HepG2 (cell line): ENCODE results near the gene MEG3.

Experiments
- CTCF ChIP-seq: sonication (generic); formaldehyde crosslinking; IDR thresholded peaks from 2 replicates; pipeline ENCODE4 v1.5.0; 2020; ENCODE audit warnings: mild to moderate bottlenecking, missing genetic modification reagents, moderate library complexity
- KLF16 ChIP-seq, 2 experiments: sonication (generic) in 1 of 2; formaldehyde crosslinking in 1 of 2; IDR thresholded peaks; 2 replicates each; pipeline versions ENCODE4 v1.6.1 to v1.8.0; 2016 to 2023; ENCODE audit warnings: missing genetic modification reagents in 2 of 2, missing compliant biosample characterization in 1 of 2
- MYC ChIP-seq: sonication (generic); formaldehyde crosslinking; IDR thresholded peaks from 2 replicates; pipeline ENCODE4 v1.9.0; 2021; ENCODE audit warnings: missing genetic modification reagents, borderline replicate concordance
- PRDM15 ChIP-seq: sonication (generic); formaldehyde crosslinking; IDR thresholded peaks from 2 replicates; pipeline ENCODE4 v1.4.0; 2020; ENCODE audit warnings: missing genetic modification reagents
- RELA ChIP-seq: sonication (generic); formaldehyde crosslinking; IDR thresholded peaks from 2 replicates; pipeline ENCODE4 v1.4.0; 2020; ENCODE audit warnings: missing genetic modification reagents
- REST ChIP-seq, 2 experiments: IDR thresholded peaks; 2 replicates each; pipeline ENCODE4 v1.6.1; 2011 to 2012; ENCODE audit warnings: low read length in 2 of 2, borderline replicate concordance in 1 of 2, low read depth in 1 of 2, mild to moderate bottlenecking in 1 of 2, moderate library complexity in 1 of 2
- SMAD1 ChIP-seq: sonication (generic); formaldehyde crosslinking; IDR thresholded peaks from 2 replicates; pipeline ENCODE4 v1.4.0; 2020; ENCODE audit warnings: missing genetic modification reagents, low read depth, mild to moderate bottlenecking, borderline replicate concordance
- SNAPC5 ChIP-seq: sonication (generic); formaldehyde crosslinking; IDR thresholded peaks from 2 replicates; pipeline ENCODE4 v1.8.1; 2023; ENCODE audit warnings: mild to moderate bottlenecking, missing genetic modification reagents, borderline replicate concordance
- SP4 ChIP-seq: sonication (generic); formaldehyde crosslinking; IDR thresholded peaks from 2 replicates; pipeline ENCODE4 v1.8.1; 2023; ENCODE audit warnings: mild to moderate bottlenecking, missing genetic modification reagents
- TCF12 ChIP-seq, 2 experiments: fragments of 450-650 bp in 1 of 2; sonication (generic) in 1 of 2; formaldehyde crosslinking in 1 of 2; IDR thresholded peaks; 2 replicates each; pipeline versions ENCODE4 v1.6.1 to v1.8.0; 2017 to 2022; ENCODE audit warnings: antibody characterized with exemption in 1 of 2, mild to moderate bottlenecking in 1 of 2, missing genetic modification reagents in 1 of 2, moderate library complexity in 1 of 2
- ZNF275 ChIP-seq: sonication (generic); formaldehyde crosslinking; IDR thresholded peaks from 2 replicates; pipeline ENCODE4 v1.8.0; 2022; ENCODE audit warnings: missing genetic modification reagents, mild to moderate bottlenecking, inconsistent platforms, borderline replicate concordance
- ZNF512 ChIP-seq: sonication (generic); formaldehyde crosslinking; IDR thresholded peaks from 2 replicates; pipeline ENCODE4 v1.4.0; 2020; ENCODE audit warnings: mild to moderate bottlenecking, missing genetic modification reagents
- ZNF570 ChIP-seq: sonication (generic); formaldehyde crosslinking; IDR thresholded peaks from 2 replicates; pipeline ENCODE4 v1.4.0; 2020; ENCODE audit warnings: mild to moderate bottlenecking, missing genetic modification reagents, borderline replicate concordance
- ZNF768 ChIP-seq: sonication (generic); formaldehyde crosslinking; IDR thresholded peaks from 2 replicates; pipeline ENCODE4 v1.4.0; 2020; ENCODE audit warnings: missing genetic modification reagents

- no peak for TF ChIP-seq CTCF (CRISPR knock-in tag)
- TF ChIP-seq SP4 (CRISPR knock-in tag) = no peak
- no peak for TF ChIP-seq SMAD1 (CRISPR knock-in tag)
- no peak for TF ChIP-seq KLF16 (CRISPR knock-in tag; IDR thresholded peaks at IDR 0.05)
- no peak for TF ChIP-seq TCF12 (IDR thresholded peaks at IDR 0.05)
- no peak for TF ChIP-seq TCF12 (CRISPR knock-in tag; IDR thresholded peaks at IDR 0.05)
- TF ChIP-seq PRDM15 = no peak
- no peak for TF ChIP-seq REST (IDR thresholded peaks at IDR 0.05; ENCODE audit: borderline replicate concordance in 1 of 2, low read depth in 1 of 2, low read length in 2 of 2)
- no peak for TF ChIP-seq MYC (CRISPR knock-in tag)
- TF ChIP-seq ZNF512 (CRISPR knock-in tag) = no peak
- no peak for TF ChIP-seq SNAPC5 (CRISPR knock-in tag)
- TF ChIP-seq RELA = no peak
- TF ChIP-seq ZNF570 (CRISPR knock-in tag) = no peak
- TF ChIP-seq ZNF275 (CRISPR knock-in tag) = no peak
- no peak for TF ChIP-seq ZNF768 (CRISPR knock-in tag)
Measured at GRCh38 chr14:100880271-100881101, 54.6 kb downstream of the MEG3 start.
